WTC11 (cell line): ENCODE results near the gene TFF1. TPM values are rescaled to one million over a fixed set of nuclear protein-coding genes. Genes with fewer than 3 reads are reported as not detected.

Experiments used
- ATAC-seq: fragments of 200-7000 bp; cut with Tn5 transposase; 2 replicates; pipeline ENCODE4 v1.10.0; 2021; ENCODE audit warnings: mild to moderate bottlenecking, moderate library complexity
- CTCF ChIA-PET: fragments of 300-600 bp; sonication (Branson Sonifier 250); formaldehyde crosslinking; loops from one replicate; lab custom pipeline; 2021; ENCODE audit warnings: antibody characterized with exemption; lab: Charles Lee
- POLR2A ChIA-PET: fragments of 350-600 bp; sonication (Branson Sonifier 250); formaldehyde crosslinking; loops from one replicate; lab custom pipeline; 2021; ENCODE audit warnings: antibody characterized with exemption; lab: Charles Lee
- DNase-seq: peaks from one replicate; pipeline ENCODE4 v3.0.0; 2021; ENCODE audit warnings: low spot score
- H3K27ac Mint-ChIP-seq: 2 replicates; pipeline ENCODE4 v1.8.0; 2021; ENCODE audit warnings: mixed read lengths
- H3K27me3 Mint-ChIP-seq: 2 replicates; pipeline ENCODE4 v1.8.0; 2021; ENCODE audit warnings: low read depth, mild to moderate bottlenecking, moderate library complexity, mixed read lengths
- H3K36me3 Mint-ChIP-seq: 2 replicates; pipeline ENCODE4 v1.8.0; 2021; ENCODE audit warnings: mixed read lengths
- H3K4me1 Mint-ChIP-seq: 2 replicates; pipeline ENCODE4 v1.8.0; 2022; ENCODE audit warnings: mixed read lengths
- H3K4me3 Mint-ChIP-seq: 2 replicates; pipeline ENCODE4 v1.8.0; 2021; ENCODE audit warnings: mild to moderate bottlenecking, moderate library complexity, mixed read lengths
- H3K9me3 Mint-ChIP-seq: 2 replicates; pipeline ENCODE4 v1.8.0; 2021; ENCODE audit warnings: mixed read lengths
- ATF3 ChIP-seq: sonication (generic); formaldehyde crosslinking; conservative IDR thresholded peaks from 2 replicates; pipeline ENCODE4 v1.8.1; 2022; ENCODE audit warnings: mild to moderate bottlenecking, missing genetic modification reagents
- CREB1 ChIP-seq: sonication (generic); formaldehyde crosslinking; IDR thresholded peaks from 2 replicates; pipeline ENCODE4 v1.8.0; 2023; ENCODE audit warnings: mild to moderate bottlenecking, missing genetic modification reagents
- CREM ChIP-seq: sonication (generic); formaldehyde crosslinking; IDR thresholded peaks from 2 replicates; pipeline ENCODE4 v1.8.1; 2022; ENCODE audit warnings: mild to moderate bottlenecking, missing genetic modification reagents, moderate library complexity
- CTCF ChIP-seq: fragments of 200-600 bp; IDR thresholded peaks from 2 replicates; pipeline ENCODE4 v1.8.0; 2022; ENCODE audit warnings: antibody characterized with exemption
- E2F5 ChIP-seq: sonication (generic); formaldehyde crosslinking; IDR thresholded peaks from 2 replicates; pipeline ENCODE4 v1.8.1; 2022; ENCODE audit warnings: mild to moderate bottlenecking, moderate library complexity, missing genetic modification reagents
- ETV6 ChIP-seq: sonication (generic); formaldehyde crosslinking; IDR thresholded peaks from 2 replicates; pipeline ENCODE4 v1.8.1; 2022; ENCODE audit warnings: mild to moderate bottlenecking, missing genetic modification reagents
- FOXJ3 ChIP-seq: sonication (generic); formaldehyde crosslinking; IDR thresholded peaks from 2 replicates; pipeline ENCODE4 v1.9.0; 2021; ENCODE audit warnings: missing genetic modification reagents, mild to moderate bottlenecking, borderline replicate concordance
- IRF2 ChIP-seq: sonication (generic); formaldehyde crosslinking; IDR thresholded peaks from 2 replicates; pipeline ENCODE4 v1.8.0; 2022; ENCODE audit warnings: low read depth, missing genetic modification reagents, borderline replicate concordance
- NFE2L1 ChIP-seq: sonication (generic); formaldehyde crosslinking; IDR thresholded peaks from 2 replicates; pipeline ENCODE4 v1.8.1; 2023; ENCODE audit warnings: missing genetic modification reagents
- RORB ChIP-seq: fragments of 250-450 bp; sonication (Bioruptor Pico); IDR thresholded peaks from 2 replicates; pipeline ENCODE4 v1.9.0; 2021; ENCODE audit warnings: mild to moderate bottlenecking
- SMAD3 ChIP-seq: sonication (generic); formaldehyde crosslinking; IDR thresholded peaks from 2 replicates; pipeline ENCODE4 v1.8.0; 2022; ENCODE audit warnings: missing genetic modification reagents, mild to moderate bottlenecking, borderline replicate concordance
- ZBTB21 ChIP-seq: sonication (generic); formaldehyde crosslinking; IDR thresholded peaks from 2 replicates; pipeline ENCODE4 v1.8.1; 2023; ENCODE audit warnings: mild to moderate bottlenecking, missing genetic modification reagents, borderline replicate concordance
- ZMAT4 ChIP-seq: fragments of 250-450 bp; sonication (Bioruptor Pico); IDR thresholded peaks from 2 replicates; pipeline ENCODE4 v1.9.0; 2021; ENCODE audit warnings: mild to moderate bottlenecking
- ZNF263 ChIP-seq: sonication (generic); formaldehyde crosslinking; IDR thresholded peaks from 2 replicates; pipeline ENCODE4 v1.8.1; 2022; ENCODE audit warnings: low read depth, mild to moderate bottlenecking, moderate library complexity, missing genetic modification reagents
- ZNF416 ChIP-seq: fragments of 250-450 bp; sonication (Bioruptor Pico); IDR thresholded peaks from 2 replicates; pipeline ENCODE4 v1.9.0; 2021; ENCODE audit warnings: mild to moderate bottlenecking, inconsistent platforms
- ZNF423 ChIP-seq: fragments of 250-450 bp; sonication (Bioruptor Pico); IDR thresholded peaks from 2 replicates; pipeline ENCODE4 v2.1.2; 2022; ENCODE audit warnings: mild to moderate bottlenecking, moderate library complexity
- ZSCAN18 ChIP-seq: fragments of 250-450 bp; sonication (Bioruptor Pico); IDR thresholded peaks from 2 replicates; pipeline ENCODE4 v2.1.2; 2022; ENCODE audit warnings: mild to moderate bottlenecking, moderate library complexity
- total RNA-seq: library from RNA; stranded (reverse); gene quantifications from 3 replicates; pipeline ENCODE4 v1.2.3, GENCODE V29; 2021

The TFF1 gene
- total RNA-seq, 1 experiment from 2014 or later, result 0.81 TPM

GRCh38 chr21:42332557-42333317 is 33.6 kb downstream of the TFF1 start:
- Mint-ChIP-seq H3K4me1 (peaks cover 36% of the 10 kb centered on the region), H3K27ac (no peak overlapping the region), H3K27me3 (peaks cover 25% of the 10 kb centered on the region), H3K36me3 (peaks cover 39% of the 10 kb centered on the region), H3K9me3 (peaks cover 49% of the 10 kb centered on the region), H3K4me3 (no peak overlapping the region)
- ChIA-PET POLR2A (interaction anchor here (0.6 kb wide), 1 partner anchor 131 kb away, joined by 3 read pairs; no protein-coding TSS in a partner anchor), CTCF (no interaction called here)
- no peak for DNase-seq
- TF ChIP-seq FOXJ3 (CRISPR knock-in tag) (no peak), ZNF263 (CRISPR knock-in tag) (no peak), RORB (CRISPR knock-in tag) (no peak), ZSCAN18 (CRISPR knock-in tag) (no peak), ETV6 (CRISPR knock-in tag) (no peak), CTCF (no peak)
- ATAC-seq, result no peak

- ATAC-seq (no peak), DNase-seq (no peak)
- peaks cover 25% of the 10 kb centered on the region for H3K27me3 Mint-ChIP-seq
- TF ChIP-seq CTCF (no peak), ZBTB21 (CRISPR knock-in tag) (no peak), CREM (CRISPR knock-in tag) (no peak), IRF2 (CRISPR knock-in tag) (no peak), NFE2L1 (no peak), ATF3 (CRISPR knock-in tag) (no peak), SMAD3 (CRISPR knock-in tag) (no peak), ZNF416 (CRISPR knock-in tag) (no peak), E2F5 (CRISPR knock-in tag) (no peak), CREB1 (CRISPR knock-in tag) (no peak), ZMAT4 (CRISPR knock-in tag) (no peak), ZNF423 (CRISPR knock-in tag) (no peak)
- H3K4me1 Mint-ChIP-seq, result peaks cover 25% of the 10 kb centered on the region
- CTCF ChIA-PET, result no interaction called here
- H3K9me3 Mint-ChIP-seq, result peaks cover 42% of the 10 kb centered on the region
- no peak overlapping the region for H3K27ac Mint-ChIP-seq
- H3K4me3 Mint-ChIP-seq, result no peak overlapping the region
- POLR2A ChIA-PET, result no interaction called here
- peaks cover 39% of the 10 kb centered on the region for H3K36me3 Mint-ChIP-seq
Observed at GRCh38 chr21:42331660-42332059, 34.7 kb downstream of the TFF1 start.
